ENCODE data around the gene KIRREL1.

Gene KIRREL1

GRCh38 chr1:157975228-157975950 is 18.1 kb upstream of the KIRREL1 start:
- DNase-seq = no peak

GRCh38 chr1:157976888-157977287 is 16.6 kb upstream of the KIRREL1 start:
- DNase-seq = no peak

- DNase-seq = no peak
Measured at GRCh38 chr1:157978586-157979403, 14.7 kb upstream of the KIRREL1 start.

GRCh38 chr1:157982136-157982535 is 11.3 kb upstream of the KIRREL1 start:
- no peak for DNase-seq

- no peak for DNase-seq
Measured at GRCh38 chr1:157983787-157984186, 9.7 kb upstream of the KIRREL1 start.

- DNase-seq = no peak
Measured at GRCh38 chr1:157984469-157984868, 9.0 kb upstream of the KIRREL1 start.

- DNase-seq = no peak
Measured at GRCh38 chr1:157985473-157985872, 8.0 kb upstream of the KIRREL1 start.

- no peak for DNase-seq
Measured at GRCh38 chr1:157988002-157988401, 5.4 kb upstream of the KIRREL1 start.

GRCh38 chr1:157992031-157992832 is 1.2 kb upstream of the KIRREL1 start:
- DNase-seq = no peak

- no peak for DNase-seq
Measured at GRCh38 chr1:157992833-157993146, 655 bp upstream of the KIRREL1 start.

- no peak for DNase-seq
Measured at GRCh38 chr1:157993918-157994605, 617 bp downstream of the KIRREL1 start.

- no peak for DNase-seq
Measured at GRCh38 chr1:157994704-157995582, 1.5 kb downstream of the KIRREL1 start.

- DNase-seq = no peak
Measured at GRCh38 chr1:157995583-157996169, 2.2 kb downstream of the KIRREL1 start.

- no peak for DNase-seq
Measured at GRCh38 chr1:157996433-157996832, 3.0 kb downstream of the KIRREL1 start.

- DNase-seq = no peak
Measured at GRCh38 chr1:158000507-158000906, 7.1 kb downstream of the KIRREL1 start.

- no peak for DNase-seq
Measured at GRCh38 chr1:158002022-158002630, 8.7 kb downstream of the KIRREL1 start.

- DNase-seq = no peak
Measured at GRCh38 chr1:158002631-158003405, 9.4 kb downstream of the KIRREL1 start.

GRCh38 chr1:158003406-158003800 is 10.0 kb downstream of the KIRREL1 start:
- DNase-seq = no peak

- DNase-seq = no peak
Measured at GRCh38 chr1:158005224-158005623, 11.8 kb downstream of the KIRREL1 start.

GRCh38 chr1:158007180-158007579 is 13.7 kb downstream of the KIRREL1 start:
- no peak for DNase-seq
